Activated naive CD4-positive, alpha-beta T cell treated with anti-CD3 and anti-CD28 coated beads, Interleukin-2, amount 50 U/mL, for 72 hours (primary cell): ENCODE data around the gene NANOS2. TPM values are rescaled to one million over a fixed set of nuclear protein-coding genes. Genes with fewer than 3 reads are reported as not detected.
A peak's percentile ranks its signal among the peaks of the same experiment; 100 is the strongest.

Experiments used
- ATAC-seq, 2 donors: fragments of 150-1000 bp; cut with Tn5 transposase; 2 replicates each; pipeline ENCODE4 v1.10.0; 2021; ENCODE audit warnings: mild to moderate bottlenecking in 2 of 2, moderate library complexity in 2 of 2
- DNase-seq, 2 donors: peaks; one replicate each; pipeline ENCODE4 v3.0.0; 2021 to 2022; ENCODE audit warnings: low spot score in 2 of 2
- H3K27ac Mint-ChIP-seq, 2 donors: one replicate each; pipeline ENCODE4 v1.8.0; 2022; ENCODE audit warnings: mild to moderate bottlenecking in 2 of 2, mixed read lengths in 2 of 2
- H3K36me3 Mint-ChIP-seq, 2 donors: one replicate each; pipeline ENCODE4 v1.8.0; 2022; ENCODE audit warnings: mixed read lengths in 2 of 2
- H3K9me3 Mint-ChIP-seq, 2 donors: one replicate each; pipeline ENCODE4 v1.8.0; 2022; ENCODE audit warnings: mixed read lengths in 2 of 2
- total RNA-seq, 2 donors: library from RNA; stranded (reverse); gene quantifications; one replicate each; pipeline ENCODE4 v1.2.3, GENCODE V29; 2022

NANOS2 gene
- total RNA-seq: not detected

DNA sequence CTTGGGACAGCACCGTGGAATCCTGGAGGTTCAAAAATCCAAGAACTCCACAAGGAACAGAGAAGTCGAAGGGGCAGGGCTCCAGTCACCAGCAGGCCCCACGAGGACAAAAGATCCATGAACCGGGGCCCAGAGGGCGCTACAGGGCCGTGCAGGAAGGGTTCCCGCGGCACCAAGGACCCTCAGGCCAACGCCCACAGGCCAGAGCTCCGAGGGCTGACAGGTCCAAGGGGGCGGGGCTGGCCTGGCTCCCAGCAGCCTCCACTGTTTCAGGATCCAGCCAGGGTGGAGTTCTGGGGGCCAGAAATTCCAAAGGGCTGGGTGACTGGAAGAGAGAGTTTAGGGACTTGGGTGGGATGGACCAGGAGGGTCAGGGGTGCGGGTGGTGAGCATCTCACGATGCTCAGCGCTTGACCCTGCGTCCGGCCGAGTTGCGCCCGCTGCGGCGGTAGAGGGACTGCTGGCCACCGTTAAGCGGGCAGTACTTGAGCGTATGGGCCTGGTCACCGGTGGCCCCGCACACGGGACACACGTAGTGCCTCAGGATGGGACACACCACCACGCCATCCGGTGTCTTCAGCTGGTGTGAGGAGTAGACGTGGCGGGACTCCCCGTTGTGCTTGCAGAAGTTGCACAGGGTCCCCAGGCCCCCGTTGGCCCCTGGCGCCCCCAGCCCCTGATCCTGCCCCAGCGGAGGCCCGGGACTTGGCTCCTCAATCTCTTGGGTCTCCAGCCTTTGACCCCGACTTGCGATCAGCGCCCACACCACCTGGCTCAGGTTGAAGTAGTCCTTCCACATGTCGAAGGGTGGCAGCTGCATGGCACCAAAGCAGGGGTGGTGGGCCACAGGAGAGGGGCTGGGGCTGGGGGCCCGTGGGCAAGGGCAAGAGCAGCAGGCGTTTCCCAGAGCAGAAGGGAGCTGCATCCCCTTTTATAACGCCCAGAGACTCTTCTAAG, at the start of gene NANOS2:
NANOS2 (minus strand) TSS at position 905 of the 957 bp plus-strand sequence; CDS start at position 820, 85 bp downstream.
- no peak for ATAC-seq
- no peaks in the 10 kb centered on the region for H3K36me3 Mint-ChIP-seq
- DNase-seq: no peak
- no peaks in the 10 kb centered on the region for H3K9me3 Mint-ChIP-seq
- H3K27ac Mint-ChIP-seq: no peak within 1 kb of the TSS

DNA sequence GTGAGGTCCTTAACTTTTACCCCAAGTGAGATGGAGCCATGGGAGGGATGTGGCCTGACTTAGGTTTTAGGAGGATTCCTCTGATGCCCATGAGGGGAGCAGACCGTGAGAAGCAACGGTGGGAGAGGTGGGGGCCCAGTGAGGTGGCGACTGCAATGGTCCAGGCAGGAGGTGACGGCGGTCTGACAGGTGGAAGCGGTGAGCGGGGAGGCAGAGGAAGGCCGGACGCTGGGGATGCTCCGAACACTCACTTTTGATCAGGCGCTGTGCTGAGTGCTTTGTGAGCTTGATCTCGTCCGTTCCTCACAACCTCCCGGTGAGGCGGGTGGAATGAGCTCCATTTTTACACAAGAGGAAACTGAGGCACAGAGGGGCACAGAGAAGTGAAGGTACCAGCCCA, 47.4 kb upstream of the NANOS2 start:
- Mint-ChIP-seq H3K27ac (no peak overlapping the region), H3K9me3 (no peaks in the 10 kb centered on the region), H3K36me3 (no peaks in the 10 kb centered on the region)
- ATAC-seq: no peak
- no peak for DNase-seq

DNA sequence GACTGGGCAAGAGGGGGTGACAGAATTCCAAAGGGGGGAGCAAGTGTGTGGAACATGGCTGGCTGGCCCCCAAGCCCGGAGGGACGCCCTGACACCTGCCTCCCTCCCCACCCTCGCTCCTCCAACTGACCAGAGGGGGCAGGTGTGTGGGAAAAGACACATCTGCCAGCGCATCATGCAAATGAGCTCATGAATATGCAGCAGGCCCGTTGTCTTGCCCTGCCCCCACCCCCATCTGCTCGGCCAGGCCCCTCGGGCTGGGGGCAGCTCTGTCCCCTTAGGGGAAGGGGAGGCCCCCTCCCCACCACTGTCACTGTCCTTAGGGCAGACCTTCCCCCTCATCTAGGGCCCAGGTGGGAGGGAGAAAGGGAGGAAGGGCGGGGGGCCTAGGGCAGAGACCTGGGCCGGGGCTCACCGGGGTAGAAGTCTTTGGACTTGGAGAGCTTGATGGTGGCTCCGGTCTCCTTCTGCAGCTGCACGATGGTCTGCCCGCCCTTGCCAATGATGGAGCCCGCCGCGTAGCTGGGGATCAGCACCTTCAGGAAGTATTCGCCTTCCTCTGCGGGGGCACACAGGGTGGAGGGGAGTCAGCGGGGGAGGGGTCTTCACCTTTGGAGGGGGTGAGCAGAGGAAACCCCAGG, 46.1 kb upstream of the NANOS2 start:
- H3K9me3 Mint-ChIP-seq: no peaks in the 10 kb centered on the region
- ATAC-seq: no peak
- DNase-seq: no peak
- H3K36me3 Mint-ChIP-seq: no peaks in the 10 kb centered on the region
- no peak overlapping the region for H3K27ac Mint-ChIP-seq

DNA sequence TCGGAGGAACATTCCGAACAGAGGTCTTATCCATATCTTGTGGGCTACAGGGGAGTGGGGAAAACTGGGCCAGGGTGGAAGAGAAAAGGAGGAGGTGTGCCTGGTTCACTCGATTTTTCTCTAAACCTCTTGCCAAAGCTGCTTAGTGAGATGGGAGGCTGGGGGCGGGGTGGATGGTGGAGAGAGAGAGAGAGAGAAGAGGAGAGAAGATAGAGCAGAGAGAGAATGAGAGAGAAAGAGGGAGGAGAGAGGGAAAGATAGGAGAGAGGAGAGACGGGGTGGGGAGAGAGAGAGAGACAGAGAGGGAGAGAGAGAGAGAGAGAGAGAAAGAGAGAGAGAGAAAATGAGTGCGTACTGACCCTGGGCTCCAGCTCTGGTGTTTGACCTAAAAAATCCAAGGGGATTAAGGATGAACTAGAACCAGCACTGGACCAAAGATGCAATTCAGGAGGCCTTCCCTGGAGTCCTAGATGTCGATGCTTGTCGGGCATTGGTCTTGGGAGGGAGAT, 45.0 kb upstream of the NANOS2 start:
- no peak for DNase-seq
- H3K27ac Mint-ChIP-seq: no peak overlapping the region
- H3K9me3 Mint-ChIP-seq: no peaks in the 10 kb centered on the region
- ATAC-seq: no peak
- H3K36me3 Mint-ChIP-seq: peaks cover 0 to 7% of the 10 kb centered on the region in 2 donors

DNA sequence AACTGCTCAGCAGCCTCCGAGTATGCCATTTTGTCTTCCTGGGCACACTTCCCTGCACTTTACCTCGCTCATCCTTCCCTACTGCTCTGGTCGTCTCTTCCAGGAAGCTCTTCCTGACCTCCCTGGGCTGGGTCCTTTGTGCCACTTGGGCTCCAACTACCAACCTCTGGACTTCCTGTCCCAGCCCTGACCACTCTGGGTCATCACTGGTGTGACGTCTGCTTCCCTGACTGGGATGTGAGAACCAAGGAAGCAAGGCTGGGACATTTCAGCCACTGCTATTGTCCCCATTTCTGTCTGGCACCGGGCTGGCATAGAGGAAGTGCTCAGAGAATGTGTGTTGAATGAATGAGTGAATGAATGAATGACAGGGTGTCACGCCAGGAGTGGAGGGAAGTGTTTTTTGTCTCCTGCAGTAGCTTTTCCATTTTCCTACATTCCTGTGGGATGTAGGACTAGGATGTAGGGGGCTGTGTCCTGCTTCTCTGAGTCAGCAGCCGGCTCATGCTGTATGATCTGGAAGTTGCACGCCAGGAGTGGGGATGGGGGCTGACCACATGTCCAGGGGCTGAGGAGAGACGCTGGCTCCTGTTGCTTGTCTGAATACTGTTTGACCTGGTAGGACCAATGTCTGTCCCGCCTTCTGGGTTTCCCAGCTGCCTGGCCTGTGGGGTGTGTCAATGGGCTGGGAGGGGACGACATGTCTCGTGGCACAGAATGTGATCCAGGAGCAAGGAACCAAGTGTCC, 44.4 kb upstream of the NANOS2 start:
- H3K36me3 Mint-ChIP-seq: peaks cover 0 to 7% of the 10 kb centered on the region in 2 donors
- H3K9me3 Mint-ChIP-seq: peaks cover 0 to under 1% of the 10 kb centered on the region in 2 donors
- H3K27ac Mint-ChIP-seq: no peak overlapping the region
- no peak for DNase-seq
- no peak for ATAC-seq

DNA sequence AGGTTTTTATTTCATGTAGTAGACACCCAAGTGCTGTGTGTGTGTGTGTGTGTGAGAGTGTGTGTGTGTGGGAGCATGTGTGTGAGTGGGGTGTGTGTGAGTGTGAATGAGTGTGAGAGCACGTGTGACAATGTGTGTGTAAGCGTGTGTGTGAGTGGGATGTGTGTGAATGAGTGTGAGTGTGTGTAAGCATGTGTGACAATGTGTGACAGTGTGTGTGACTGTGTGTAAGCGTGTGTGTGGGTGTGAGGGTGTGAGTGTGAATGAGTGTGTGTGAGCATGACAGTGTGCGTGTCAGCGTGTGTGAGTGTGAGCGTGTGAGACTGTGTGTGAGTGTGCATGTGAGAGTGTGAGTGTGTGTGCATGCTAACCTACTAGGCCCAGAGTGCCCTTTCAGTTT, 43.7 kb upstream of the NANOS2 start:
- DNase-seq (no peak), ATAC-seq (no peak)
- H3K9me3 Mint-ChIP-seq: peaks cover 1 to 7% of the 10 kb centered on the region in 2 donors
- H3K36me3 Mint-ChIP-seq: peaks cover 0 to 14% of the 10 kb centered on the region in 2 donors
- peak overlapping the region in 1 of 2 donors; percentile 8 for H3K27ac Mint-ChIP-seq

DNA sequence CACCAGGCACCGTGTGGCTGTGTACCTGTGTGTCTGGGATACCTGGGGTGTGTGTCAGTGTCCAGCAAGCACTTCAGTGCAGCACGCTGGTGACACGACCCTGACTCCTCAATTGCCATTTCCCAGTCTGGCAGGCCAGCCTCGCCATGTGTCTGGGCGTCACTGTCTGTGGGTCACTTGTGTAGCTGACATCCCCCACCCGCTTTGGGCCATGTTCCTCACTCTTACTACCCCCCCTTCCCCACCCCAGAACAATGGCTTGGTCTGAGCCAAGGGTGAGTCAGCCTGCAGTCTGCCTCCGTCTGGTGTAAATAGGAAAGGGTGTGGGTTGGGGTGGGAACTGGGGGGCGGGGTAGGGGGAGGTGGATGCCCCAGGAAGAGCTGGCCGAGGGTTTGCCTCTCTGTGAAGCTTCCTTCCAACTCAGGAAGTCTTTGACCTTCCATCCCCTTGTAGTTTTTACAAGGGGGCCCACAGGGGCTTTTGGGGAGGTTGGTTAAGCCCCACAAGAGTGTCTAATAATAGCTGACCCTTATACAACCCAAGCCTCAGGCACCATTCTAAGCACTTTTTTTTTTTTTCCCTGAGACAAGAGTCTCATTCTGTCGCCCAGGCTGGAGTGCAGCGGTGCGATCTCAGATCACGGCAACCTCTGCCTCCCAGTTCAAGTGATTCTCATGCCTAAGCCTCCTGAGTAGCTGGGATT, 41.5 kb upstream of the NANOS2 start:
- no peak overlapping the region for H3K27ac Mint-ChIP-seq
- no peak for ATAC-seq

DNA sequence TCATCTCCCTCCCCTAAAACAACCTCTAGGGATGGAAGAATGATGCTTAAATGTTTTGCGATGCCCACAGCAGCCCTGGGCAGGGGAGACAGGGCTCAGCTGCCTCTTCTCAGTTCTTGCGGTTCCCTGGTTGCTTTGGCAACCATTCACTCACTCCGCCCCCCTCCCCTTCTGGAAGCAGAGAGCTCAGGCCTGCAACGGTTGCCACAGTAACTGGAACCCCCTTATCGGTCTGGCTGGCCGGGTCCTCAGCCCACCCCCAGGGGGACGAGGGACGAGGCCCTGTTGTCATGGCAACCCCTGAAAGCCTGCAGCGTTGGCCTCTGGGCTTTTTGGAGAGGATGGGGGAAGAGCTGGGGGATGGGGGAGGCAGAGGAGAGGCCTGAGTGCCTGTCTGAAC, 39.6 kb upstream of the NANOS2 start:
- H3K36me3 Mint-ChIP-seq: peaks cover 0 to 18% of the 10 kb centered on the region in 2 donors
- H3K27ac Mint-ChIP-seq: no peak overlapping the region
- no peak for DNase-seq
- H3K9me3 Mint-ChIP-seq: peaks cover 5 to 14% of the 10 kb centered on the region in 2 donors
- no peak for ATAC-seq

More for the DNA sequence above, 41.5 kb upstream of the NANOS2 start:
- Mint-ChIP-seq H3K36me3 (peaks cover 0 to 18% of the 10 kb centered on the region in 2 donors), H3K9me3 (peaks cover 5 to 14% of the 10 kb centered on the region in 2 donors)
- no peak for DNase-seq

DNA sequence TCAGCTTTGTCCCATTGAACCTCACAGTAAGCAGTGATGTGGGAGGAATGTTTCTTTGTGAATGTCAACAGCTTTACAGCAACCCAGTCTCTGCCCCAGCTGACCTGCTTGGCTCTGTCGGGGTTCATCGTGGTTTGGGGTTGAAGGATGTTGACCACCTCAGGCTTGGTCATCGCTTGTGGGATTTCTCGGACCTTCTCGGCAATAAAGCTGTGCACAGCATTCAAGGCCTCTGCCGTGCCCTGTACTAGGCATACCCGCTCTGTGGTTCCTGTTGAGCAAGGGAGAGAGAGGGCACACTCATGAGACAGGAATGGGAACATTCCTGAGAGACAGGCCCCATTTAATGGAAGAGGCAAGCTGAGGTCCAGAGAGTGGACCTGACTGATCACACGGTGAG, 39.1 kb upstream of the NANOS2 start:
- ATAC-seq (no peak), DNase-seq (no peak)
- Mint-ChIP-seq H3K9me3 (peaks cover 5 to 14% of the 10 kb centered on the region in 2 donors), H3K27ac (peak overlapping the region in 1 of 2 donors; percentile 74), H3K36me3 (peaks cover 0 to 18% of the 10 kb centered on the region in 2 donors)

DNA sequence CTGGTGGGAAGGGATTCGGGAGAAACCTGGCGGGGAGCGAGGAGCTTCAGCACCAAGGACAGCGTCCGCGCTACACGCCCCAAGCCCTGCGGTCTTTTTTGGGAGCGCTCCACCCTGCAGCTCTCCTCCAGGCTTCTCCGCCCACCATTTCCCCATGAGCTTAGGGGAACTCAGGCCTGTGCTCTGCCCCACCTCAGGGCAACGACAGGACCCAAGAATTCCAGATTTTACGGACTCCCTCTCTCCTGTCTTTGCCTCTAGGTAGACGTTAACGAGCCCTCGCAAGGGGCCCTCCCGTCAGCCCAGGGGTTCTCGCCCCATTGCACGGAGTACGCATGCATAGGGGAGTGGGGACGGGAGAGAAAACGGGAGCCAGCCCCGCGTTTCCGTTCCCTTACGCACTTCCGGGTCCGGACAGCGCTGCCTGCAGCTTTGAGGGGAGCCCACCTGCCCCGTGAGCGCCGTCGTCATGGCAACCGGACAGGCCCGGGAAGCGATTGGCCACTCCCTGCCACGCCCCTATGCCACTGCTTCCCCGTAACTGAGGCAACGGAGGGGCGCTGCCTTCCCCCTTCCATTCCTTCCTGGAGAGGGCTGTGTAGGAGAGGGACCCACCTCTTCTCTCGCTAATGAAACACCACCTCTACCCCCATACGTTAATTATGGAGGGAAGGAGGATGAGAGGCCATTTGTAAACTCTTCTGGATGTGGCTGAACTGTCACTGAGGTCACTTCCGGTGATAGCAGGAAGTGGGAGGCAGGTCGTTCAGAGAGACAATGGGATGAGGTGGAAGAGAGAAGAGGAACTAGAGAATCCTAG, 38.3 kb upstream of the NANOS2 start:
- Mint-ChIP-seq H3K27ac (peak overlapping the region in 1 of 2 donors; percentile 74), H3K36me3 (peaks cover 0 to 18% of the 10 kb centered on the region in 2 donors), H3K9me3 (peaks cover 5 to 14% of the 10 kb centered on the region in 2 donors)
- DNase-seq (peak in 1 of 2 donors; percentile 44), ATAC-seq (peak; percentile 64 to 75)

DNA sequence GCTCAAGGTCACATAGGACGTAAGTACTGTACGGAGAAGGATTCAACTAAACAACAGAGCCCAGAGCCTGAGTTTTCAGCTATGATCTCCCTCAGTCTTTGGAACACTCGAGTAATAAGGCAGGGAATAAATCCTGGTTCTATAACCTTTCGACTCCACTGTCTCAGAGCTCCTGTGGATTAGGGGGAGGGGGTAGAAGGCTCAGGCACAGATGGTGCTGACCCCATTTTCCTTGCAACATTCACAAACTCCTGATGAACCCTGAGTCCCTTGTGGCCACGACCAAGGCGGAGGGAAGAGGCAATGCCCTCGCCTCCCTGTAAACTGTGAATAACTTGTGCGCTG, 37.7 kb upstream of the NANOS2 start:
- ATAC-seq: peak in 1 of 2 donors; percentile 18
- peaks cover 0 to 18% of the 10 kb centered on the region in 2 donors for H3K36me3 Mint-ChIP-seq

DNA sequence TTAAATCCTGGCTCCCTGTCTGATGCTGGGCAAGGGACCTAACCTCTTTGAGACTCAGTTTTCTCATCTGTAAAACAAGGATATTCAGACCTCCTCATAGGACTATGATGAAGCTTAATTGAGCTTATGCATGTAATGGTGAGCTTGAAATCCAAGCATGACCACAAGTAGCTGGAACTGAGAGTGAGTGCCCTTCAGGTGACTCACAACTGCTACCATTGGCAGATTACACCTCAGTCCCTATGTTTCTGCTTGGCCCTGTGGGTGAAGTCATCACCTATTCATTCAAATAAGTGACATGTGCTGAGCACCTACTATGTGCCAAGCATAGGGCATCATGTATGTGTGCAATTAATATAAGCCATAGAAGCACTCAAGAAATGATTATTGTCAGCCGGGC, 33.3 kb upstream of the NANOS2 start:
- ATAC-seq: peak in 1 of 2 donors; percentile 47
- DNase-seq: no peak
- H3K9me3 Mint-ChIP-seq: peaks cover 0 to 3% of the 10 kb centered on the region in 2 donors
- no peak overlapping the region for H3K27ac Mint-ChIP-seq
- peaks cover 0 to under 1% of the 10 kb centered on the region in 2 donors for H3K36me3 Mint-ChIP-seq

More for the DNA sequence above, 37.7 kb upstream of the NANOS2 start:
- Mint-ChIP-seq H3K27ac (no peak overlapping the region), H3K9me3 (peaks cover 5 to 14% of the 10 kb centered on the region in 2 donors)
- DNase-seq: no peak

DNA sequence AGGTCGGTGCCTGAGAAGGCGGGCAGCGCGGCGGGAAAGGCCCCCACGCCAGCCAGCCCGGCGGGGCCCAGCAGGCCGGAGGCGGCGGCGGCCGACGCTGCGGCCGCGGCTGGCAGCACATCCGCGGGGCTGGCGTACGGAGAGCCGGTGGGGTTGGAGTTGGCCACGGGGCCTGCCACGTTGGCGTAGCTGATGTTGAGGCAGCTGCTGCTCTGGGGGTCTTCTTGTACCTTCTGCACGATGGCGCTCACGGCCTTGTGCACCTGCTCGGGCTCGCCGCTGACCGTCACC, 25.9 kb upstream of the NANOS2 start:
- Mint-ChIP-seq H3K36me3 (peaks cover 0 to 6% of the 10 kb centered on the region in 2 donors), H3K9me3 (peaks cover 0 to 4% of the 10 kb centered on the region in 2 donors), H3K27ac (no peak overlapping the region)
- DNase-seq (no peak), ATAC-seq (no peak)

DNA sequence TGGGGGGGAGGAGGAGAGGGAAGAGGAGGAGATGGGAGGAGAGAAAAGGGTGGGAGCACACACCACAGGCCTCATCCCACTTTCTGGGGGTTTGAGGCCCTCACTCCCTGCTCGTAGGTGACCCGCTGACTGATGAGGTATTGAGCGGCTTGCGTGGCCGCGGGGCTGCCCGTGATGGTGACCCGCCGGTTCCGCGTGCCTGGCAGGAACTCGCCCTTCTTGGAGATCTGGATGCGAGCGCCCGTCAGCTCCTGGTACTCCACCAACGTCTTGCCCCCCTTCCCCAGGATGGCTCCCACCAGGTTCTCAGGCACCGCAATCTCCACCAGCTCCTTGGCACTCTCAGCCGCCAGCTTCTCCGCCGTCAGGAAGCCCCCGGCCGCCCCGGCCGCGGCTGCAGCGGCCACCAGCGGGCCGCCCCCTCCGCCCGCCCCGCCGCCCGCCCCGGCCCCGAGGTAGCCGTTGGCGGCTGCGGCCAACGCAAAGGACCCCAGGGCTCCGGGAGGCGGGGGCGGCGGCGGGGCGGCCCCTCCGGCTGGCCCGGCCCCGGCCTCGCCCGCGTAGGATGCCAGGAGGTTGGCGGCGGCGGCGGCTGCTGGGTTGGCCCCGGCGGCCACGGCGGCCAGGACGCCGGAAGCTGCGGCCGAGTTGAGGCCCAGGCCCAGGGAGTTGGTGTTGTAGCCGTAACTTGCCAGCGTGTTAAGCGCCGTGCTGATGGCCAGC, 25.4 kb upstream of the NANOS2 start:
- DNase-seq (no peak), ATAC-seq (no peak)
- H3K9me3 Mint-ChIP-seq: peaks cover 0 to 4% of the 10 kb centered on the region in 2 donors
- peaks cover 0 to 6% of the 10 kb centered on the region in 2 donors for H3K36me3 Mint-ChIP-seq
- H3K27ac Mint-ChIP-seq: no peak overlapping the region
